Upper lobe of left lung (tissue), 6 donors: ENCODE results near the gene KCP. TPM values are rescaled to one million over a fixed set of nuclear protein-coding genes. Genes with fewer than 3 reads are reported as not detected.
A peak's percentile ranks its signal among the peaks of the same experiment; 100 is the strongest.

Experiments
- ATAC-seq, 2 donors: fragments of 200-7000 bp; cut with Tn5 transposase; one replicate each; pipeline ENCODE4 v1.9.1; 2022; ENCODE audit warnings: mild to moderate bottlenecking in 2 of 2, moderate library complexity in 2 of 2; ENCODE audit not compliant: low FRiP score in 2 of 2
- DNase-seq, 2 donors: peaks; one replicate each; pipeline ENCODE4 v3.0.0-alpha.2; 2019 to 2020
- H3K27ac ChIP-seq, 4 donors: fragments of 200-600 bp; sonication (generic); one replicate each; pipeline ENCODE4 v1.5.1; 2016 to 2019
- H3K27me3 ChIP-seq, 4 donors: fragments of 200-600 bp; sonication (generic); one replicate each; pipeline ENCODE4 v1.5.1; 2017 to 2019
- H3K36me3 ChIP-seq, 4 donors: fragments of 200-600 bp; sonication (generic); one replicate each; pipeline ENCODE4 v1.5.1; 2016 to 2019
- H3K4me1 ChIP-seq, 4 donors: fragments of 200-600 bp; sonication (generic); one replicate each; pipeline ENCODE4 v1.5.1; 2018 to 2019
- H3K4me3 ChIP-seq, 4 donors: fragments of 200-600 bp; sonication (generic); one replicate each; pipeline ENCODE4 v1.5.1; 2017 to 2019; ENCODE audit warnings: mild to moderate bottlenecking in 2 of 4, moderate library complexity in 1 of 4
- H3K9me3 ChIP-seq, 4 donors: fragments of 200-600 bp; sonication (generic); one replicate each; pipeline ENCODE4 v1.5.1; 2018 to 2019
- EP300 ChIP-seq, 4 donors: sonication (generic); formaldehyde crosslinking; IDR thresholded peaks; one replicate each; pipeline ENCODE4 v1.5.1; 2017; ENCODE audit warnings: antibody characterized with exemption in 4 of 4, control low read depth in 2 of 4
- POLR2A ChIP-seq, 4 donors: fragments of 450-650 bp; IDR thresholded peaks; one replicate each; pipeline ENCODE4 v1.5.1; 2016 to 2017; ENCODE audit warnings: antibody characterized with exemption in 4 of 4, mild to moderate bottlenecking in 2 of 4
- POLR2AphosphoS5 ChIP-seq, 2 donors: sonication (generic); formaldehyde crosslinking; IDR thresholded peaks; one replicate each; pipeline ENCODE4 v1.5.1; 2017; ENCODE audit warnings: antibody characterized with exemption in 2 of 2
- WGBS, 2 donors: methylation state at CpG; one replicate each; pipeline ENCODE4 v1.1.5; 2017 to 2018; 5-methylcytosine and 5-hydroxymethylcytosine counted together
- total RNA-seq, 6 donors: library from RNA; depleted of rRNA in 4 of 6; stranded (reverse); fragments of >200 nt in 4 of 6; gene quantifications; one replicate each; pipeline versions ENCODE4 v1.1.0 to v1.2.1, GENCODE V29; 2016 to 2021
- TF ChIP-seq, protein P1 (sequence below), 6 experiments: fragments of 450-650 bp in 4 of 6; fragments of 200-600 bp in 2 of 6; sonication (generic) in 2 of 6; IDR thresholded peaks; one replicate each; pipeline ENCODE4 v1.5.1; 2016 to 2019; ENCODE audit warnings: antibody characterized with exemption in 6 of 6
- donor health status: DM: no; HTN: no; CAD: no; lungs with moderate emphysema.
- donor health status: DM: no; HTN: yes; CAD: no; lungs with severe emphysema.

Gene KCP
- total RNA-seq, 6 donors from 2014 or later: 0.15 to 2.1 (median 1.1) TPM; not detected in 1

DNA sequence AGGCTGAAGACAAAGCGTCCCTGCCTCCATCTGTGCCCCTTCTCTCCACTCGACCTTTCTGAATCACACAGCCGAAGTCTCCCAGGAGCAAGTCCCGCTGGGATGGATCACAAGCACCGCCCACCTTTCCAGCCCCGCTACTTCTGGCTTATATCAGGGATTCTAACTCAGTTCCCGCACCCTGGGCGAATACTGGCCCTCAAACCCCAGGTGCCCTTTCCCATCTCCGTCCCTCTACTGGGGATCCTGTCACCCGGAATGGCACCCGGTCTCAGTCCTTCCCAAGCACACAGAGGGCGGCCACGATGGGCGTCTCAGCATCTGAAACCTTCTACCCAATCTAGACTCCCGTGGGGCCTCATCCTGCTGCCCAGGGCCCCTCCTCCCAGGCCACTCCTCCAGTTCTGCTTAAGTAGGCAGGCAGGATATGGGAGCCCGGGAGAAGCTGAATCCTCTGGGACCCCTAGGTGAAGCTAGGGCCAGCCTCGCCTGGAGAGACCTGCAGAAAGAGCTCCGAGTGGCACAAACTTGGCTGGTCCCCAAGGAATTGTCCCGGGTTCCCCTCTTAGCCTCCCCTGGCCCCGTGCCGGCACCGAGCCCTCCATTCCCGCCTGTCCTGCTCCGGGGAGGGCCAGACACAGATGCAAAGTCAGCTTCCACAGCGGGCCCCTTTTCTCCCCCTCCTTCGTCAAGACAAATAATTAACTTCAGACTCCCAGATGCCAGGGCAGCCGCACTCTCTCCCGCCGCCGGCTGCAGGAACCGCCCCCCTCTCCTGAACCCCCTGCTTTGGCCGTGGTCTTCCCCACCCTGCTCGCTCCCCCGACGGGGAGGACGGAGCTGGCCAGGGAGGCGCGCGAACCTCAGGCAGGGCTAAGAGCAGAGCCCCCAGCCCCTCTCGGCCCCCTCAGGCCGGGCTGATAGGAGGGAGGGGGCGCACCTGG is 612 bp downstream of the KCP start:
- peak in 1 of 2 donors; percentile 13 for ATAC-seq
- H3K4me3 ChIP-seq: peak overlapping the region in 3 of 4 donors; percentile 9 to 30 (median 28)
- WGBS, 2 donors: 16 to 31% methylated on average over 15 to 39 of the region's 42 CpGs

DNA sequence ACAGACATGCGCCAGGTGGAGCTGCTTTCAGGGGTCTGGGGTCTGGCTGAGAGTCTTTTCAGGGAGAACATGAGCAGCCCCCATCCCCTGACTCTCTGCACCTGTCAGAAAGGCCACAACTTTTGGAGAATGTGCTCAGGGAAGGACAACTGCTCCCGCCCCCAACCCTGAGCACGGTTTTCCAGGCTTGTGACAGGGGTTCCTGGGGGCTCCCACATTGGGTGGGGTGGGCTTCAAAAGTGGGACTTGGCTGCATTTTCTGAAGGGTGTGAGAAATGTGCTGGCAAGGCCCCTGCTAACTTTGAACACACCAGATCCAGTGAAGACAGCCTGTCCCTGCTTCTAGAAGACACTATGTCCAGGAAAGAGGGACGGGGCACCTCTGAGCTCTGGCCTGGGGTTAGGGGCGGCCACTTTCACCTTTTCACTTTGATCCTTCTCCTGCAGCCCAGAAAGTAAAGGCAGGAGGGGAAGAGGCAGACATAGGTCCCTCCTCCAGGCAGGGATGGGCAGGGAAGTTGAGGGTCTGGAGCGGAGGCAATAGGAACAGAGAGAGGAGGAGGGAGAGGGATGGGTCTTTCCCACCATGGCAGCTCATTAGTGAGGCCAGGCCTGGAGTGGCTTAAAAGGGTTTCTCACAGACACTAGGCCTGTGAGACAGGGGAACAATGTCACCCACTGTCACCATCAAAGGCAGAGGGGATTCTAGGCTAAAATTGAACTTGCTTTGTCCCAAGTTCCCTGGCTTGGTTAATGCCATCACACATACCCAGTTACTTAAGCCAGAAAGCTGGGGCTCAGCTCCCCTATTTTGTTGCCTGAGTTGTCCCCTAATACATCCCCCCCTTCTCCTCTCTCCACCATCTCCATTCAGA is 1.5 kb downstream of the KCP start:
- H3K36me3 ChIP-seq: no peaks in the 10 kb centered on the region
- peaks cover 0 to 24% (median 7%) of the 10 kb centered on the region in 4 donors for H3K27me3 ChIP-seq
- H3K9me3 ChIP-seq: no peaks in the 10 kb centered on the region
- TF ChIP-seq POLR2A (IDR thresholded peaks at IDR 0.05) (no peak), EP300 (IDR thresholded peaks at IDR 0.05) (no peak), POLR2AphosphoS5 (IDR thresholded peaks at IDR 0.05) (no peak)
- TF ChIP-seq, protein P1, sequence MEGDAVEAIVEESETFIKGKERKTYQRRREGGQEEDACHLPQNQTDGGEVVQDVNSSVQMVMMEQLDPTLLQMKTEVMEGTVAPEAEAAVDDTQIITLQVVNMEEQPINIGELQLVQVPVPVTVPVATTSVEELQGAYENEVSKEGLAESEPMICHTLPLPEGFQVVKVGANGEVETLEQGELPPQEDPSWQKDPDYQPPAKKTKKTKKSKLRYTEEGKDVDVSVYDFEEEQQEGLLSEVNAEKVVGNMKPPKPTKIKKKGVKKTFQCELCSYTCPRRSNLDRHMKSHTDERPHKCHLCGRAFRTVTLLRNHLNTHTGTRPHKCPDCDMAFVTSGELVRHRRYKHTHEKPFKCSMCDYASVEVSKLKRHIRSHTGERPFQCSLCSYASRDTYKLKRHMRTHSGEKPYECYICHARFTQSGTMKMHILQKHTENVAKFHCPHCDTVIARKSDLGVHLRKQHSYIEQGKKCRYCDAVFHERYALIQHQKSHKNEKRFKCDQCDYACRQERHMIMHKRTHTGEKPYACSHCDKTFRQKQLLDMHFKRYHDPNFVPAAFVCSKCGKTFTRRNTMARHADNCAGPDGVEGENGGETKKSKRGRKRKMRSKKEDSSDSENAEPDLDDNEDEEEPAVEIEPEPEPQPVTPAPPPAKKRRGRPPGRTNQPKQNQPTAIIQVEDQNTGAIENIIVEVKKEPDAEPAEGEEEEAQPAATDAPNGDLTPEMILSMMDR (IDR thresholded peaks at IDR 0.05): no peak
- no peak overlapping the region for H3K27ac ChIP-seq
- peak overlapping the region in 1 of 4 donors; percentile 9 for H3K4me3 ChIP-seq
- ATAC-seq: no peak
- no peak for DNase-seq
- 82 to 85% methylated on average over 3 to 6 of the region's 6 CpGs for WGBS, 2 donors
- H3K4me1 ChIP-seq: peaks cover 8 to 13% (median 11%) of the 10 kb centered on the region in 4 donors

More for the DNA sequence above, 612 bp downstream of the KCP start:
- H3K4me1 ChIP-seq: peaks cover 10 to 16% (median 12%) of the 10 kb centered on the region in 4 donors
- no peak for TF ChIP-seq POLR2A (IDR thresholded peaks at IDR 0.05)
- TF ChIP-seq POLR2AphosphoS5 (IDR thresholded peaks at IDR 0.05): no peak
- no peak for TF ChIP-seq EP300 (IDR thresholded peaks at IDR 0.05)
- TF ChIP-seq, protein P1 (IDR thresholded peaks at IDR 0.05): no peak
- no peak for DNase-seq
- peaks cover 0 to 32% (median 11%) of the 10 kb centered on the region in 4 donors for H3K27me3 ChIP-seq
- no peaks in the 10 kb centered on the region for H3K36me3 ChIP-seq
- no peak overlapping the region for H3K27ac ChIP-seq
- no peaks in the 10 kb centered on the region for H3K9me3 ChIP-seq

DNA sequence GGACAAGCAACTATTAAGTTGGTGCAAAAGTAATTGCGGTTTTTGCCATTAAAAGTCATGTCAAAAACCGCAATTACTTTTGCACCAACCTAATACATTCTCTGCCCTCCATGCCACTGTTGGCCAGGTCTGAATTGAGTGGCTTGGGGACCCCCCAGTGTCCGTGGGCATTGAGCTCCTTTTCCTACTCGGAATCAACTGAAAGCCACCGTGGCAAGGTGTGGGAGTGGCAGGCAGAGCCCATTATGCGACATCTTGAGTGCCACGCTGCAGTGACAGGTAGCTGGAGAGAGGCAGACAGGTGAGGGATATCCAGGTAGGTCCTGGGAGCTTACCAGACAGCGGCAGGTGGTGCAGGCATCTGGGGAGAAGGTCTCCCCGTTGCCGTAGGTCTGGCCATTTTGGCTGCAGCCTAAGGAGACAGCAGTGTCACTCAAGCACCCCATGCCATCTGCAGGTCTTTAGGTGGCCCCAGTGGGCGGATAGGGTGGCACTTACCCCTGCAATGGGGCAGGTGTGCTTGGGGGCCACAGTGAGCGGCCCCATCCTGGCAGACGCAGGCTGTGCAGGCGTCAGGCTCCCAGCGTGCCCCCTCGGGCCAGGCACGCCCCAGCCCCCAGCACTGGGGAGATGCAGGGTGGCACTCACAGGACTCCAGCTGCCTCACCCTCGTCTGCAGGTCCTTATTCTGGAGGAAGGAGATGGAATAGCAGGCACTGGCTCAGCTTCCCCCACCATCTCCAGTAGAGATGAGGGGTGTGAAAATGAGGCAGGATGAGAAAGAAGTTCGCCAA is 3.5 kb downstream of the KCP start:
- H3K9me3 ChIP-seq: no peaks in the 10 kb centered on the region
- DNase-seq (peak in 1 of 2 donors; percentile 66), ATAC-seq (no peak)
- WGBS, 2 donors: 82 to 90% methylated on average over 3 to 18 of the region's 19 CpGs
- no peaks in the 10 kb centered on the region for H3K36me3 ChIP-seq
- H3K27ac ChIP-seq: no peak overlapping the region
- H3K4me3 ChIP-seq: no peak overlapping the region
- peaks cover 8 to 13% (median 11%) of the 10 kb centered on the region in 4 donors for H3K4me1 ChIP-seq
- TF ChIP-seq POLR2A (IDR thresholded peaks at IDR 0.05) (no peak), EP300 (IDR thresholded peaks at IDR 0.05) (no peak)
- peaks cover 0 to 23% (median 6%) of the 10 kb centered on the region in 4 donors for H3K27me3 ChIP-seq

DNA sequence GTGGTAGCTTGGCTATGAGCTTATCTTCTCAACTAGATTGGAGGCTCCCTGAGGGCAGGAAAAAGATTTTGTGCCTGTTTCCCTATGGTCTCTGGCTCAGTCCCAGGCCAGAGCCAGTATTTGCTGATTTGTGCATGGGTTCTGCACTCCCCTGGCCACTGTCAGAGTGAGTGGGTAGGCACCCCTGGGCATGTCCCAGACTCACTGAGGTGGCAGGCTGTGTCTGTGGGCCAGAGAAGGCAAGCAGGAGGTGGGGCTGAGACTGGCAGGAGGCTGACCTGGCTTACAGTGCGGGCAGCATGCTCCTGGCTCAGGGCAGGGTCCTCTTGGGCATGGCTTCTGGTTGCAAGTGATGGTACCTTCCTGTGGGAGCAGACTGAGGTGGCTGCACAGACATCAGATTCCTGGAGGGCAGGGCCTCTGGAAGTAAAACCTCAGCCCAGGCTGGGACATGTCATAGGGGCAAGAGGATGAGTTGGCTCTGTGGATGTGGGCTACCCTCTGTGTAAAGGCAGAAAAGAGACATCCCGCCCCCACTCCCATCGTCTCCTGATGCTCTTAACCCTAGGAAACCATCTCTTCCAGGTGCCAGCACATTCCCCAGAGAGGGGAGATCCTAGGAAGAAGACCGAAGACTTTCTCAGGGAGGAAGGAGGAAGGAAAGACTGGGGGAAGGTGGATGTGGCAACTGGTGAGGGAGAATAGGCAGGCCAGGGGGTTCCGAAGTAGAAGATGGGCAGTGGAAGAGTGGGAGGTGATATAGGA is 4.3 kb downstream of the KCP start:
- peaks cover 0 to 23% (median 6%) of the 10 kb centered on the region in 4 donors for H3K27me3 ChIP-seq
- H3K4me1 ChIP-seq: peaks cover 8 to 13% (median 11%) of the 10 kb centered on the region in 4 donors
- WGBS, 2 donors: 84 to 89% methylated on average over 4 to 5 of the region's 5 CpGs
- ATAC-seq: no peak
- H3K4me3 ChIP-seq: no peak overlapping the region
- no peak overlapping the region for H3K27ac ChIP-seq
- no peaks in the 10 kb centered on the region for H3K36me3 ChIP-seq
- no peaks in the 10 kb centered on the region for H3K9me3 ChIP-seq
- DNase-seq: no peak
- TF ChIP-seq POLR2A (IDR thresholded peaks at IDR 0.05) (no peak), EP300 (IDR thresholded peaks at IDR 0.05) (no peak)
